ENCODE results near the gene KIF3B. TPM values are rescaled to one million over a fixed set of nuclear protein-coding genes. Genes with fewer than 3 reads are reported as not detected.

KIF3B gene
- total RNA-seq, 1 experiment from 2014 or later: 31.5 TPM

DNA sequence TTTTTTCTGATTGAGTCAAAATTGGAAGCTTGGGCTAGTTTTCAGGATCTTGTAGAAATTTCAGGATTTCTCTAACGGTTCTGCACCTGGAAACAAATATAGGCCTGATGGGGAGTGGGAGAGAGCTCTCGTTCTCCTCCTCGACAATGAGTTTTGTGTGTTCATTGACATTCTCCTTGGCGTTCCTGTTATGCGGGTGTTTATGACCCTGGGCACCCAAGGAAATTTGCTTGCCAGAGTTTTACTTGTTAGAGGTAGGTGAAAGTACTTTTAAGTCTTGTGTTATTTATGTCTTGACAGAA, 82.8 kb downstream of the KIF3B start (continued):
- TF ChIP-seq TCF7L2 (IDR thresholded peaks at IDR 0.05; ENCODE audit: borderline replicate concordance, extremely low read depth, insufficient read depth, insufficient read length) (no peak), SP1 (IDR thresholded peaks at IDR 0.05; ENCODE audit: low read depth) (no peak)

DNA sequence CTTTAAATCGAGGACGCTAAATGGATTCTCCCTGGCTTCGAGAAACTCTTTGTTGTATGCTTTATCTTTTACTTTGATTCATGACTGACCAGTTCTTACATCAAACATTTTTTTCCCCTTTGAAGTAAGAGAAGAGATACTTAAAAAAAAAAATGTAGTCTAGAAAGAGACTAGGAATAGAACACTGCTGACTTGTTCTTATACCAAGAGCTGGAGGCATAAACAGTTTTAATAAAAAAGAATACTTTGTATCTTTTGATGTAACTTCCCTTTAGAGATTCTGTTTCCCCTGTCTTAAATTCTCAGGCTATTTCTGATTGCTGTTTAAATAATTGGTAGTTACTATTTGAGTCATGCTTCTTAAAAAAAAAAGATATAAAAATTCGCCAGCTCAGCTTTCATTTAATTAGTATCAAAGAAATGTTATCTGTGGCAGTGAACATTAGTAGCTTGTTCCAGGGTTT, 85.5 kb downstream of the KIF3B start:
- no peaks in the 10 kb centered on the region for H3K9me3 ChIP-seq (ENCODE audit: control insufficient read depth in 1 of 2, insufficient read depth in 1 of 2, low read depth in 1 of 2, low read length in 2 of 2)
- BruUV-seq (replicated peaks): no TSS peak
- H3K4me2 ChIP-seq (ENCODE audit: low read length): no peak overlapping the region
- H3K9me2 ChIP-seq (ENCODE audit: insufficient read depth): no peaks in the 10 kb centered on the region
- RAD21 ChIA-PET (ENCODE audit: low non-redundant PET in 1 of 2, low total read pairs in 2 of 2, uncharacterized antibody in 2 of 2, unreplicated experiment in 2 of 2): no interaction called here
- CTCF ChIA-PET: no interaction called here
- no peak overlapping the region for H3K9ac ChIP-seq (ENCODE audit: low read length)
- peaks cover 12 to 13% of the 10 kb centered on the region in 2 experiments; a peak in 3 of 4 replicates for H3K4me1 ChIP-seq (ENCODE audit: control insufficient read depth in 1 of 2, insufficient read depth in 2 of 2, low read length in 2 of 2)
- 0 out of 2 replicates have a peak, but pooled peaks cover 9% of the 10 kb centered on the region for H4K20me1 ChIP-seq (ENCODE audit: insufficient read depth)
- H3K4me3 ChIP-seq (replicated peaks in 1 of 2; ENCODE audit: low read depth in 1 of 2, low read length in 2 of 2): no peak overlapping the region
- POLR2A ChIA-PET: no interaction called here
- DNase-seq (ENCODE audit: low read depth, low spot score) (no peak), ATAC-seq (no peak)
- H3K36me3 ChIP-seq (ENCODE audit: control insufficient read depth in 1 of 2, insufficient read depth in 2 of 2, low read length in 2 of 2): peaks cover under 1 to 12% of the 10 kb centered on the region in 2 experiments; a peak in 2 of 4 replicates
- TF ChIP-seq CEBPB (IDR thresholded peaks at IDR 0.05; ENCODE audit: low read depth) (no peak), JUND (IDR thresholded peaks at IDR 0.05) (no peak), TCF7L2 (IDR thresholded peaks at IDR 0.05; ENCODE audit: borderline replicate concordance, extremely low read depth, insufficient read depth, insufficient read length) (no peak), POLR2A (IDR thresholded peaks at IDR 0.05; ENCODE audit: borderline replicate concordance, extremely low read depth, insufficient read depth, insufficient read length) (no peak), RAD21 (IDR thresholded peaks at IDR 0.05; ENCODE audit: low read depth) (no peak), EZH2 (IDR thresholded peaks at IDR 0.05) (no peak), FOSL1 (IDR thresholded peaks at IDR 0.05; ENCODE audit: low read depth) (no peak)
- H3K27me3 ChIP-seq (ENCODE audit: insufficient read depth, low read length): no peaks in the 10 kb centered on the region
- intact Hi-C loops (cut with micrococcal nuclease): no loop called here
- H2AFZ ChIP-seq (ENCODE audit: low read depth, low read length, poor library complexity, severe bottlenecking): no peak overlapping the region
- no peak overlapping the region for H3K27ac ChIP-seq (ENCODE audit: low read depth, low read length)
- H3K79me2 ChIP-seq (ENCODE audit: insufficient read depth, low read length): peaks cover 92% of the 10 kb centered on the region

GRCh38 chr20:32363492-32363891, 86.0 kb downstream of the KIF3B start:
- intact Hi-C loops (cut with micrococcal nuclease): no loop called here
- no TSS peak for BruUV-seq (replicated peaks)
- no peak for ATAC-seq
- no peaks in the 10 kb centered on the region for H3K27me3 ChIP-seq (ENCODE audit: insufficient read depth, low read length)
- H3K79me2 ChIP-seq (ENCODE audit: insufficient read depth, low read length): peaks cover 98% of the 10 kb centered on the region
- peaks cover 12 to 13% of the 10 kb centered on the region in 2 experiments; a peak in 3 of 4 replicates for H3K4me1 ChIP-seq (ENCODE audit: control insufficient read depth in 1 of 2, insufficient read depth in 2 of 2, low read length in 2 of 2)
- ChIA-PET POLR2A (no interaction called here), RAD21 (ENCODE audit: low non-redundant PET in 1 of 2, low total read pairs in 2 of 2, uncharacterized antibody in 2 of 2, unreplicated experiment in 2 of 2) (no interaction called here), CTCF (no interaction called here)
- no peak overlapping the region for H2AFZ ChIP-seq (ENCODE audit: low read depth, low read length, poor library complexity, severe bottlenecking)
- H3K27ac ChIP-seq (ENCODE audit: low read depth, low read length): no peak overlapping the region
- no peak overlapping the region for H3K9ac ChIP-seq (ENCODE audit: low read length)
- no peak overlapping the region for H3K4me3 ChIP-seq (replicated peaks in 1 of 2; ENCODE audit: low read depth in 1 of 2, low read length in 2 of 2)
- H3K9me2 ChIP-seq (ENCODE audit: insufficient read depth): no peaks in the 10 kb centered on the region
- no peaks in the 10 kb centered on the region for H3K9me3 ChIP-seq (ENCODE audit: control insufficient read depth in 1 of 2, insufficient read depth in 1 of 2, low read depth in 1 of 2, low read length in 2 of 2)
- 0 out of 2 replicates have a peak, but pooled peaks cover 9% of the 10 kb centered on the region for H4K20me1 ChIP-seq (ENCODE audit: insufficient read depth)
- H3K36me3 ChIP-seq (ENCODE audit: control insufficient read depth in 1 of 2, insufficient read depth in 2 of 2, low read length in 2 of 2): peaks cover 3 to 12% of the 10 kb centered on the region in 2 experiments; a peak in 2 of 4 replicates
- H3K4me2 ChIP-seq (ENCODE audit: low read length): no peak overlapping the region
- DNase-seq (ENCODE audit: low read depth, low spot score): no peak
- TF ChIP-seq ZFX (IDR thresholded peaks at IDR 0.05) (no peak), CTCF (IDR thresholded peaks at IDR 0.05 in 2 of 3, conservative IDR thresholded peaks at IDR 0.05 in 1 of 3; ENCODE audit: borderline replicate concordance in 1 of 3, insufficient read depth in 1 of 3, low read depth in 2 of 3, low read length in 2 of 3) (no peak), RAD21 (IDR thresholded peaks at IDR 0.05; ENCODE audit: low read depth) (no peak), ELF1 (IDR thresholded peaks at IDR 0.05; ENCODE audit: borderline replicate concordance, low read depth) (no peak), EZH2 (IDR thresholded peaks at IDR 0.05) (no peak), ZBTB33 (IDR thresholded peaks at IDR 0.05; ENCODE audit: extremely low read depth, insufficient replicate concordance, low read length) (no peak), TCF7L2 (IDR thresholded peaks at IDR 0.05; ENCODE audit: borderline replicate concordance, extremely low read depth, insufficient read depth, insufficient read length) (no peak)

Data from HCT116 (cell line).